Chondrocyte (in vitro differentiated cells): ENCODE results near the gene SRD5A2. TPM values are rescaled to one million over a fixed set of nuclear protein-coding genes. Genes with fewer than 3 reads are reported as not detected.

Experiments
- DNase-seq: peaks from one replicate; pipeline ENCODE4 v3.0.0; 2021; ENCODE audit warnings: mixed read lengths, low spot score
- H3K27ac Mint-ChIP-seq: one replicate; pipeline ENCODE4 v1.8.0; 2021; ENCODE audit warnings: mild to moderate bottlenecking, moderate library complexity, mixed read lengths; ENCODE audit not compliant: unreplicated experiment
- H3K27me3 Mint-ChIP-seq: 2 replicates; pipeline ENCODE4 v1.8.0; 2021; ENCODE audit warnings: low read depth, mixed read lengths
- H3K36me3 Mint-ChIP-seq: 2 replicates; pipeline ENCODE4 v1.8.0; 2021; ENCODE audit warnings: low read depth, mixed read lengths
- H3K4me1 Mint-ChIP-seq: 2 replicates; pipeline ENCODE4 v1.8.0; 2021; ENCODE audit warnings: low read depth, mild to moderate bottlenecking, mixed read lengths
- H3K4me3 Mint-ChIP-seq: one replicate; pipeline ENCODE4 v1.8.0; 2021; ENCODE audit warnings: mild to moderate bottlenecking, moderate library complexity, mixed read lengths; ENCODE audit not compliant: unreplicated experiment
- H3K9me3 Mint-ChIP-seq: 2 replicates; pipeline ENCODE4 v1.8.0; 2021; ENCODE audit warnings: low read depth, mixed read lengths
- total RNA-seq: library from RNA; stranded (reverse); gene quantifications from 3 replicates; pipeline ENCODE4 v1.2.1, GENCODE V29; 2021
- TF ChIP-seq, protein P1 (sequence below): fragments of 200-600 bp; sonication (generic); IDR thresholded peaks from 2 replicates; pipeline ENCODE4 v1.5.0; 2021; ENCODE audit warnings: antibody characterized with exemption, mild to moderate bottlenecking, moderate library complexity

SRD5A2 gene
- total RNA-seq, 1 donor from 2014 or later: not detected

DNA sequence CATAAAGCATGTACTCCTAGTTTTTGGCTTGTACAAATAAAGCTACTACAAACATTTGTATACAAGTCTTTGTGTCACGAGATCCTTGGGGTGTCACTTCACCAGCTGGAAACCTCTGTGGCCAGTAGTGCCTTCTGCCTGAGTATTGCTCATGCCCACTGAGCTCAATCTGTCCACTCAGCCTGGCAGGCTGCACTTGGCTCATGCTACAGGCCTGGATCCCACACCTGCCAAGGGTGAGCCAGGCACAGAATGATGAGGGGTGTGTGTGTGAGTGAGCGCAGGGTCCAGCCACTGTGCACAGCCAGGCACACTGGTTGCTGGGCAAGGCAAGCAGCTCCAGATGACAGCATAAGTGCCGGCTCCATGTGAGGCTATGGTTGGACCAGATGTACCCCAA is 13.1 kb downstream of the SRD5A2 start:
- H3K4me3 Mint-ChIP-seq: no peak overlapping the region
- TF ChIP-seq, protein P1, sequence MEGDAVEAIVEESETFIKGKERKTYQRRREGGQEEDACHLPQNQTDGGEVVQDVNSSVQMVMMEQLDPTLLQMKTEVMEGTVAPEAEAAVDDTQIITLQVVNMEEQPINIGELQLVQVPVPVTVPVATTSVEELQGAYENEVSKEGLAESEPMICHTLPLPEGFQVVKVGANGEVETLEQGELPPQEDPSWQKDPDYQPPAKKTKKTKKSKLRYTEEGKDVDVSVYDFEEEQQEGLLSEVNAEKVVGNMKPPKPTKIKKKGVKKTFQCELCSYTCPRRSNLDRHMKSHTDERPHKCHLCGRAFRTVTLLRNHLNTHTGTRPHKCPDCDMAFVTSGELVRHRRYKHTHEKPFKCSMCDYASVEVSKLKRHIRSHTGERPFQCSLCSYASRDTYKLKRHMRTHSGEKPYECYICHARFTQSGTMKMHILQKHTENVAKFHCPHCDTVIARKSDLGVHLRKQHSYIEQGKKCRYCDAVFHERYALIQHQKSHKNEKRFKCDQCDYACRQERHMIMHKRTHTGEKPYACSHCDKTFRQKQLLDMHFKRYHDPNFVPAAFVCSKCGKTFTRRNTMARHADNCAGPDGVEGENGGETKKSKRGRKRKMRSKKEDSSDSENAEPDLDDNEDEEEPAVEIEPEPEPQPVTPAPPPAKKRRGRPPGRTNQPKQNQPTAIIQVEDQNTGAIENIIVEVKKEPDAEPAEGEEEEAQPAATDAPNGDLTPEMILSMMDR: no peak

DNA sequence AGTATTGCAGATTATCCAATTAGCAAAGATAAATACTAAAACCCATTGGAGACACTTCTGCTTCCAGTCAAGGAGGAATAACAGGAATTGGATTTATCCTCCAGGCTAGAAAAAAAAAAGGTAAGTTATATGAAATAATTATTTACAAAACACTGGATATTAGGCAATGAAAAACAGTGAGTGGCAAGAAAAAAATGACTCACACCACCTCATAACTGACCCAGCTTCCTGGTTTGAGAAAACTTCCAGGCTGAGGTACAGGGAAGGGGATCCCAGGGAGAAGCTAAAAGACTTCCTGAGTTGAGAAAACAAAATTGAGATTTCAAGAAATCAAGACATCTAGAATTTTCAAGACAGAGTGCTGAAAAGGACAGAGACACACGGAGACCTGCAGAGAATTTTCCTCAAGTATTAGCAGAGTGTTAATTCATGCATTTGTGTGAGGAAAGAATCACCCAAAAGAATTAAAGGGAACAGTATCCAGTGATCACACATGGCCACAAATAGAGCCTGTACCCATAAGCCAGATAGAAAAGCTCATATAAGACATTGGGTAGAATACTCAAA is 17.4 kb downstream of the SRD5A2 start:
- Mint-ChIP-seq H3K36me3 (no peaks in the 10 kb centered on the region), H3K9me3 (no peaks in the 10 kb centered on the region), H3K4me1 (no peaks in the 10 kb centered on the region), H3K4me3 (no peak overlapping the region), H3K27me3 (peaks cover 18% of the 10 kb centered on the region), H3K27ac (no peak overlapping the region)
- TF ChIP-seq, protein P1: no peak
- DNase-seq: no peak

More for the DNA sequence above, 13.1 kb downstream of the SRD5A2 start:
- peaks cover 12% of the 10 kb centered on the region for H3K27me3 Mint-ChIP-seq
- DNase-seq: no peak
- no peak overlapping the region for H3K27ac Mint-ChIP-seq
- H3K9me3 Mint-ChIP-seq: peaks cover 5% of the 10 kb centered on the region
- no peaks in the 10 kb centered on the region for H3K36me3 Mint-ChIP-seq
- no peaks in the 10 kb centered on the region for H3K4me1 Mint-ChIP-seq

DNA sequence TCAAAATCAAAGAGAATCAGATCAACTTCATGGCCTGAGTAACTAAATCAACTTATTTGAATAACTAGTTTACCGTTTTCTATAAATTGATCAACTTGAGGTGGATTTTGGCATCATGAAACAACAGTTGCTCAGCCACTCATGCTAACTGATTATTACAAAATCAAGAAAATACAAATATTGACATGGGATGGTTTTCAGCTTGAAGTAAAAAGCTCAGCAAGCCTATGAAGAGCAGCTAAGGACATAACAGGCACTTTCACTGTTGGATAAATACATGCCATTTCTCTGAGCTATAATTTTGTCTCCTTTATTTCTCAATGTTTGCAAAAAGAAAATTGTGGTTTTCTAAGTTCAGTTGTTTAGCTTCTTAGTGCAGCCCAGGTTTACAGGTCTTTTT is 18.9 kb downstream of the SRD5A2 start:
- no peaks in the 10 kb centered on the region for H3K4me1 Mint-ChIP-seq
- no peak for DNase-seq
- no peaks in the 10 kb centered on the region for H3K9me3 Mint-ChIP-seq
- peaks cover 18% of the 10 kb centered on the region for H3K27me3 Mint-ChIP-seq
- no peak overlapping the region for H3K4me3 Mint-ChIP-seq
- H3K36me3 Mint-ChIP-seq: no peaks in the 10 kb centered on the region
- H3K27ac Mint-ChIP-seq: no peak overlapping the region
- TF ChIP-seq, protein P1: no peak

DNA sequence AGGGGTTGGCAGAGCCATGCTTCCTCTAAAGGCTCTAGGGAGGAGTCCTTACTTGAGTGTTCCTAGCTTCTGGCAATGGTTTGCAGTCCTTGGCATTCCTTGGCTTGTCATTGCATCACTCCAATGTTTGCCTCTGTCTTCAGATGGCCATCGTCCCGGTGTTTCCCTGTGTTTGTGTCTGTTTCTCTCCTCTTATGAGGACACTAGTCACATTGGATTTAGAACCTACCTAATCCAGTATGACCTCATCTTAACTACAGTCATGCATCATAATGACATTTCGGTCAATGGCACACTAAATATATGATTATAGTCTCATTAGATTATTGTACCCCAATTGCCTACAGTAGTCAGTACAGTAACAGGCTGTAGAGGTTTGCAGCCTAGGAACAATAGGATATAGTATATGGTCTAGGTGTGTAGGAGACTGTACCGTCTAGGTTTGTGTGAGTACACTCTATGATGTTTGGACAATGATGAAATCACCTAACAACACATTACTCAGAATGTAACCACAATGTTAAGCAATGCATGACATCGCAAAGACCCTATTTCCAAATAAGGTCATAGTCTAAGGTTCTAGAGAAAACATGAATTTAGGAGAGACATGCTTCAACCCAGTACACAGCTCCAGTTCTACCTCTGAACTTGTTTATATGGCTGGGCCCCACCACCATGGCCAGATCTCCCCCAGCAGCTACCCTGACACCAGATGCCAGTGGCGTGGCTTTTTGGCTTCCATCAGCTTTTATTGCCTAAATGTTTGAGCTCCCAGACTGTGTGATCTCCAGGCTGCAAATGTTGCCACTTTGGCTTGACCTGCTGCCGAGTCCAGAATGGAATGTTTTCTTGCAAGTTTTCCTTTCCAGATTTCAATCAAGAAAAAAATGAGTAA is 22.1 kb downstream of the SRD5A2 start:
- H3K36me3 Mint-ChIP-seq: no peaks in the 10 kb centered on the region
- H3K27ac Mint-ChIP-seq: no peak overlapping the region
- peaks cover 10% of the 10 kb centered on the region for H3K27me3 Mint-ChIP-seq
- H3K4me3 Mint-ChIP-seq: no peak overlapping the region
- TF ChIP-seq, protein P1: no peak
- H3K9me3 Mint-ChIP-seq: peaks cover 15% of the 10 kb centered on the region
- DNase-seq: no peak
- no peaks in the 10 kb centered on the region for H3K4me1 Mint-ChIP-seq

DNA sequence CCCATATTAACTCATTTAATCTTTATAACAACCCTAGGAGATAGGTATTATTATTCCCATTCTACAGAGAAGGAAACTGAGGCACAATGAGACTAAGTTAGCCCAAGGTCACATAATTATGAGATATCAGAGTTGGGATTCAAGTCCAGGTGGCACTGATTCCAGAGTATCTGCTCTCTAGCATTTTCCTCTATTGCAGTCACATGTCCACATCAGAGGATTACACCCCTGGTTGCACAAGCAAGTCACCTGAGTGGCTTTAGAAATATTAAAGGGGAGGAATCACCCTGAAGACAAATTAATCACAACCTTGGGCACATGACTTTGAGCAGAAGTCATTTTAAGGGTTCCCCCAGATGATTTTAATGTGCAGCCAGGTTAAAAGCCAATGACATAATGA is 23.8 kb downstream of the SRD5A2 start:
- Mint-ChIP-seq H3K36me3 (no peaks in the 10 kb centered on the region), H3K4me3 (no peak overlapping the region), H3K9me3 (peaks cover 28% of the 10 kb centered on the region), H3K27me3 (peaks cover 7% of the 10 kb centered on the region), H3K4me1 (no peaks in the 10 kb centered on the region), H3K27ac (no peak overlapping the region)
- no peak for DNase-seq
- TF ChIP-seq, protein P1: no peak
